Activated T-cell treated with anti-CD3 and anti-CD28 coated beads, Interleukin-2, amount 50 U/mL, for 24 hours (primary cell): Measurements from ENCODE around the gene SPDYE8.
A peak's percentile ranks its signal among the peaks of the same experiment; 100 is the strongest.
"Not testable (repeated sequence)": the region's sequence is repeated elsewhere in the genome, so short reads cannot be mapped to it uniquely, and the experiment has no call there.

Source experiments
- DNase-seq: peaks from one replicate; pipeline ENCODE4 v3.0.0-alpha.2; 2020
- H3K27ac Mint-ChIP-seq: 2 replicates; pipeline ENCODE4 v1.8.0; 2020; ENCODE audit warnings: mild to moderate bottlenecking, mixed read lengths
- H3K27me3 Mint-ChIP-seq: 2 replicates; pipeline ENCODE4 v1.8.0; 2020; ENCODE audit warnings: mixed read lengths
- H3K36me3 Mint-ChIP-seq: 2 replicates; pipeline ENCODE4 v1.8.0; 2020; ENCODE audit warnings: low read depth, mixed read lengths
- H3K4me1 Mint-ChIP-seq: 2 replicates; pipeline ENCODE4 v1.8.0; 2020; ENCODE audit warnings: low read depth, mixed read lengths
- H3K4me3 Mint-ChIP-seq: 2 replicates; pipeline ENCODE4 v1.8.0; 2020; ENCODE audit warnings: mild to moderate bottlenecking, moderate library complexity, mixed read lengths
- H3K9me3 Mint-ChIP-seq: 2 replicates; pipeline ENCODE4 v1.8.0; 2020; ENCODE audit warnings: mixed read lengths

Gene SPDYE8

DNA sequence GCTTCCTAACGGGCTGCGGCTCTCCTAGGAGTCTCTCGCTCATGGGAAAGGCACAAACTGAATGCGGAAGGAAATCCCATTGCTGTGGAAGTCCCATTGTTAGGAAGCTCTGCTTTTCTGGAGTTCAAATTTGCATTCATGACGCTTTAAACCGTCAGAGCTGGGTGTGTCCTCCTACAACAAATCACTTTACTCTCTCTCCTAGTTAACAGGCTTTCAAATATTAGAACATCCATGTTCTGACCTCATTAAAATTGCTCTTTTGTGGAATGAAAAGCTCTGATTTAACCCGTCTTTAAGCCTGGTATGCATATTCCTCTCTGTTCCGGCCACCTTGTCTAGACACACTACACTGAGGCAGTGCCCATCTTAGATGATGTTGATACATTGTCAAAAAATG, at the start of gene SPDYE8:
TSS of gene SPDYE8 (minus strand) at position 101 of the 400 bp plus-strand sequence. CDS start 1,800 bp downstream, outside the sequence.
- not testable (repeated sequence) for H3K36me3 Mint-ChIP-seq, H3K4me1 Mint-ChIP-seq, H3K27ac Mint-ChIP-seq, H3K9me3 Mint-ChIP-seq, H3K27me3 Mint-ChIP-seq, DNase-seq, H3K4me3 Mint-ChIP-seq

- not testable (repeated sequence) for DNase-seq, H3K27me3 Mint-ChIP-seq, H3K9me3 Mint-ChIP-seq, H3K27ac Mint-ChIP-seq, H3K4me1 Mint-ChIP-seq, H3K36me3 Mint-ChIP-seq, H3K4me3 Mint-ChIP-seq
These were observed 28.2 kb upstream of the SPDYE8 start, which contains the start of gene SPDYE11 for GRCh38 chr7:73057811-73058210. TSS of gene SPDYE11 (minus strand) at chr7:73057911. CDS start at chr7:73056111, 1,800 bp downstream.

DNA sequence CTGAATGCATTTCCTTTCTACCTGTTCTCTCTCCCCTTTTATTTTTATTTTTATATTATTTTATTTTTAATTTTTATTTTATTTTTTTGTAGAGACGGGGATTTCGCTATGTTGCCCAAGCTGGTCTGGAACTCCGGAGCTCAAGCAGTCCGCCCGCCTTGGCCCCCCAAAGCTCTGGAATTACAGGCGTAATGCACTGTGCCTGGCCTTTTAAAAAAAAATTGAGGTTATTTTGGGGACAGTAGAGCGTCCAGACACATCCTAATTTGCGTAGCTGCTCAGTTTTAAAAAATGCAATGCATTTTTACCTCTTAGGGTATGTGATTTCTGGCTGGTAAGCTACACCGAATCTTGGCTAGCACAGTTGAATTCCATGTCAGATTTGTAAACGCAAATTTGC, 23.1 kb downstream of the SPDYE8 start:
- H3K9me3 Mint-ChIP-seq, H3K27me3 Mint-ChIP-seq, H3K27ac Mint-ChIP-seq, H3K4me1 Mint-ChIP-seq: not testable (repeated sequence)
- peaks cover 10% of the 10 kb centered on the region for H3K36me3 Mint-ChIP-seq
- peak overlapping the region; percentile 64 for H3K4me3 Mint-ChIP-seq
- DNase-seq: peak; percentile 29

DNA sequence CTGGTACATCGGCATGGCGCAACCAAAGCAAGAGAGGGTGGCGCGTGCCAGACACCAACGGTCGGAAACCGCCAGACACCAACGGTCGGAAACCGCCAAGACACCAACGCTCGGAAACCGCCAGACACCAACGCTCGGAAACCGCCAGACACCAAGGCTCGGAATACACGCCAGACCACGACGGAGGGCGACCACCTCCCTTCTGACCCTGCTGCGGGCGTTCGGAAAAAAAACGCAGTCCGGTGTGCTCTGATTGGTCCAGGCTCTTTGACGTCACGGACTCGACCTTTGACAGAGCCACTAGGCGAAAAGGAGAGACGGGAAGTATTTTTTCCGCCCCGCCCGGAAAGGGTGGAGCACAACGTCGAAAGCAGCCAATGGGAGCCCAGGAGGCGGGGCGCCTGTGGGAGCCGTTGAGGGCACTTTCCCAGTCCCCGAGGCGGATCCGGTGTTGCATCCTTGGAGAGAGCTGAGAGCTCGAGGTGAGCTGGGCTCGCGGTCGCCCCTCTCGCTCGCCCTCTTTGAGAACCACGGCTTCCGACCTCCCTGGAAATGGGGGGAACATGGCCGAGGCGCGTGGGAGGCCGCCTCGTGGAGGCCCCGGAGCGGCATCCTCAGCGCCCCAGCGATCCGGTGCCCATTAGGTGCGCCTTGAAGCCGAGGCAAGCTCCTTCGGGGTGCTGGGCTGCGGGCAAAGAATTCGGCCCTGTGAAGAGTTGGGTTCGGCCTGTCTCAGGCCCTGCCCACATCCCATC, 23.7 kb downstream of the SPDYE8 start:
- H3K4me1 Mint-ChIP-seq, H3K9me3 Mint-ChIP-seq, H3K27me3 Mint-ChIP-seq: not testable (repeated sequence)
- H3K4me3 Mint-ChIP-seq: peak overlapping the region; percentile 87
- H3K36me3 Mint-ChIP-seq: peaks cover 10% of the 10 kb centered on the region
- H3K27ac Mint-ChIP-seq: peak overlapping the region; percentile 97
- peak; percentile 94 for DNase-seq

DNA sequence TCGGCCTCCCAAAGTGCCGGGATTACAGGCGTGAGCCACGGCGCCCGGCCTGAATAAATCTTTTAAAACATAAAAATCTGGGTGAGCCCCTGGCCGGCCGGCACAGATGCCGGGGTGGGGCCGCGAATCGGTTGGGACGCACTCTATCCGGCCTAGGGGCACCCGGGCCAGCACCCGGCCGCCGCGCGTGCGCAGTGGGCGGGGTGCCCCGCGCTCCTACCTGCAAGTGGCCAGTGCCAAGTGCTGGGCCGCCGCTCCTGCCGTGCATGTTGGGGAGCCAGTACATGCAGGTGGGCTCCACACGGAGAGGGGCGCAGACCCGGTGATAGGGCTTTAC, 24.2 kb downstream of the SPDYE8 start:
- H3K36me3 Mint-ChIP-seq: peaks cover 10% of the 10 kb centered on the region
- H3K27ac Mint-ChIP-seq: peak overlapping the region; percentile 97
- H3K27me3 Mint-ChIP-seq, H3K9me3 Mint-ChIP-seq, H3K4me1 Mint-ChIP-seq: not testable (repeated sequence)
- peak; percentile 83 for DNase-seq
- peak overlapping the region; percentile 87 for H3K4me3 Mint-ChIP-seq

- H3K4me3 Mint-ChIP-seq, H3K4me1 Mint-ChIP-seq: not testable (repeated sequence)
These were observed 31.6 kb downstream of the SPDYE8 start for GRCh38 chr7:72997887-72998468.

GRCh38 chr7:72997447-72997846, 32.1 kb downstream of the SPDYE8 start:
- H3K36me3 Mint-ChIP-seq, H3K27ac Mint-ChIP-seq, H3K27me3 Mint-ChIP-seq, DNase-seq, H3K4me3 Mint-ChIP-seq, H3K4me1 Mint-ChIP-seq, H3K9me3 Mint-ChIP-seq: not testable (repeated sequence)

More at GRCh38 chr7:72997887-72998468, 31.6 kb downstream of the SPDYE8 start:
- not testable (repeated sequence) for H3K9me3 Mint-ChIP-seq, DNase-seq, H3K36me3 Mint-ChIP-seq, H3K27ac Mint-ChIP-seq, H3K27me3 Mint-ChIP-seq

- not testable (repeated sequence) for H3K9me3 Mint-ChIP-seq, H3K4me3 Mint-ChIP-seq, DNase-seq, H3K27ac Mint-ChIP-seq, H3K36me3 Mint-ChIP-seq, H3K4me1 Mint-ChIP-seq, H3K27me3 Mint-ChIP-seq
These were observed 34.1 kb downstream of the SPDYE8 start for GRCh38 chr7:72995484-72995883.

DNA sequence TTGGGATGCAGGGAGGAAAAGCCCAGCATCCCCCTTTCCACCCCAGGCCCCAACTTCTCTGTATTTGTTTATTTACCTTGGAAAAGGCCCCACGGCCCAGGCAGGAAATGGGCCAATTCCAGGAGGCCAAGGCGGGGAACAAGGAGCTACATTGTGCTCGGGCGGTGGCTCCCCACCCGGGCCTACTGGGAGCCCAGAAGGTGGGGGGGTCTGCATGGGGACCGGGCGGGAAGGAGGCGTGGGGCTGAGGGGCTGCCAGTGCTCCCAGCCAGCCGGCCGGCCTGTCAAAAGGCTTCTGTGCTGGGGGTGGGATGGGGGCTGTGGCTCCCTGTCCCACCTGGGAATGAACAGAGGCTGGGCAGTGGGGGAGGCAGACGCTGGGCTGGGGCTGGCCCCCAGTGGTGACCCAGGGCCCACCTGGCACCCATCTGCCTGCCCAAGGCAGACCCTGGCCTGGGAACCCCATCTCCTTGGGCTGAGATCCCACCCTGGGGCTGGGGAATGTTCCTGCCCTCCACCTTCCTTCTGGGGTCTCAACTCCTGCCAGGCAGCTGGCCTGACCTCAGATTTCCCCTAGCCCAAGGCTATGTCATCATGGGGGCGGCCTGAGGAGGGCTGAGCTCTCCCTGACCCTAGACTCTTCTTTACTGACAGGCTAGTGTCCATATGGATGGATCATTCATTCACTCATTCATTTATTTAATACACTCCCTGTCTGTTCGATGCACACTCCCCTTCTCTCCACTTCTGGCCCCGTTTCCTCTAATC, 39.2 kb downstream of the SPDYE8 start:
- not testable (repeated sequence) for H3K9me3 Mint-ChIP-seq, H3K27me3 Mint-ChIP-seq, DNase-seq, H3K4me1 Mint-ChIP-seq, H3K36me3 Mint-ChIP-seq, H3K4me3 Mint-ChIP-seq, H3K27ac Mint-ChIP-seq

DNA sequence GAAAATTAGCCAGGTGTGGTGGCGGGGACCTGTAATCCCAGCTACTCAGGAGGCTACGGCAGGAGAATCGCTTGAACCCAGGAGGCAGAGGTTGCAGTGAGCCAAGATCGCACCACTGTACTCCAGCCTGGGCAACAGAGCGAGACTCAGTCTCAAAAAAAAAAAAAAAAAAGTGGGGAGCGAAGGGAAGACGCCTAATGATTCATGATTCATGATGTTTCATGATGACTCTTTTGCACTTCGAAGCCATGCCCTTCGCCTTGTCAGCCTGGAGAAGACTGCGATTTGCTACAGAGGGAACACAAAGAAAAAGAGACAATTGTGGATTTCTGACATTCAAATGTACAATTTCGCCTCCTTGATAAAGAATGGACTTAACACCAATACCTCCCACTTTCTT, 47.5 kb downstream of the SPDYE8 start:
- H3K27ac Mint-ChIP-seq, H3K27me3 Mint-ChIP-seq, H3K4me3 Mint-ChIP-seq, H3K9me3 Mint-ChIP-seq, H3K36me3 Mint-ChIP-seq, DNase-seq, H3K4me1 Mint-ChIP-seq: not testable (repeated sequence)

DNA sequence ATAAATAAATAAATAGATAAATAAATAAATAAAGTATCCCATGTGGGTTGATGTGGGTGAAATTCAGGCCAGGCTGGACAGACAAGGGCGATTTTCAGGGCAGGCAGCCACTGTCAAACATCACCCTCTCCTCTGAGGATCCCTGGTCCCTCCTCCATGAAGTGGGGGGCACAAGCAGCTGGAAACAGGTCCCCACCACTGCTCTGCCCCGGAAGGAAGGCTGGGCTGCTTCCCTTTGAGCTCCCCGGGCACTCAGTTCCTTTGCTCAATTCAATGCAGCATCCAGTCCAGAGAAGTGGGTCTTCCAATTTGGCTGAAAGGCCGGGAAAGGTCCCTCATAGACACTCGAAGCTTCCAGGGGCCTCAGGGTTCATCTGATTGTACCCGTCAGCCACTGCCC, 49.2 kb downstream of the SPDYE8 start:
- not testable (repeated sequence) for H3K9me3 Mint-ChIP-seq, H3K27me3 Mint-ChIP-seq, H3K36me3 Mint-ChIP-seq, H3K4me3 Mint-ChIP-seq, DNase-seq, H3K27ac Mint-ChIP-seq, H3K4me1 Mint-ChIP-seq

GRCh38 chr7:72976434-72976833, 53.1 kb downstream of the SPDYE8 start:
- not testable (repeated sequence) for H3K4me3 Mint-ChIP-seq, H3K27me3 Mint-ChIP-seq, DNase-seq, H3K36me3 Mint-ChIP-seq, H3K4me1 Mint-ChIP-seq, H3K27ac Mint-ChIP-seq, H3K9me3 Mint-ChIP-seq

DNA sequence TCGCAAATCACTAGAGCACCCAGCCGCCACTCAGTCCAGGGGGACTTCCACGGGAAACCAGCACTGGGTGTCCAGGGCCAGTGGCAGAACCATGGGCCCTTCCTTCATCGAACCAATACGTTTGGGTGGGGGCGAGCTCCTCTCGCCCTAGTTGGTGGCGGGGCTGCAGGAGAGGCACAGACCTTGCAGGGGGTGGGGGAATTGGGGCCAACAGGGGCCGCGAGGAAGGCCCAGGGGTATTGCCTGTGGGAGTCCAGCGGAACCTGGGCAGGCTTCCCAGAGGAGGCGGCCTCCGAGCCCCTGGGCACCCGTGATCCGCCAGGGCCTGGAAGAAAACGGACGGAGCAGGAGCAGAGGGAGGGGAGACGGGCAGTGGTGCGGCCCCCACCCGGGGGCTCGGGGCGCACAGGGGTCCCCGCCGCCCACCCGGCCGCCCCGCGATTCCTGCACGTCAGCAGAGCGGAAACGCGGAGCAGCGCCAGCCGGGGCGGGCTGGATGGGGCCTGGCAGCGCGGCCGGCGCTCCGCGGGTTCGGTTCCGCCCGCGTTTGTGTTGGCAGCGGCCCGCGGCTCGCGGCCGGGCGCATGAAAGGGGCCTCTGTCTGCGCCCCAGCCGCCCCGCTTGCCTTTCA, 53.8 kb downstream of the SPDYE8 start:
- not testable (repeated sequence) for H3K4me1 Mint-ChIP-seq, H3K4me3 Mint-ChIP-seq, H3K27ac Mint-ChIP-seq, H3K36me3 Mint-ChIP-seq, DNase-seq, H3K27me3 Mint-ChIP-seq, H3K9me3 Mint-ChIP-seq

DNA sequence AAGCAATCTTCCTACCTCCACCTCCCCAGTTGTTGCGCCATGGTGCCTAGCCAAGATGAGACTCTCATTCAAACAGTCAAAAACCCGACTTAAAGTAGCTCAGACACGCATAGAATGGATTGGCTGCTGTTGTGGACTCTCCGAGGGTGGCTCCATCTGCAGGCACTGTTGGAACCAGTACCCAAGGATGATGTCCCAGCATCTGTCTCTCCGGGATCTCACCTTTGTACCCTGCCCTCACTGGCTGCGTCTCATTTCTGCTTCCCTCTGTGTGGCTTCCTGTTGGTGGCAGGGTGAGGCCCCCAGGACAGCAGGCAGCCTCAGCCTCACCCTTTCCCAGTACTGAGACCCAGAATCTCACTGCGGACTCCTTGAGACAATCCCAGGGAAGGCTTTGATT, 54.8 kb downstream of the SPDYE8 start:
- H3K9me3 Mint-ChIP-seq, H3K4me3 Mint-ChIP-seq, H3K27ac Mint-ChIP-seq, DNase-seq, H3K27me3 Mint-ChIP-seq, H3K4me1 Mint-ChIP-seq, H3K36me3 Mint-ChIP-seq: not testable (repeated sequence)

DNA sequence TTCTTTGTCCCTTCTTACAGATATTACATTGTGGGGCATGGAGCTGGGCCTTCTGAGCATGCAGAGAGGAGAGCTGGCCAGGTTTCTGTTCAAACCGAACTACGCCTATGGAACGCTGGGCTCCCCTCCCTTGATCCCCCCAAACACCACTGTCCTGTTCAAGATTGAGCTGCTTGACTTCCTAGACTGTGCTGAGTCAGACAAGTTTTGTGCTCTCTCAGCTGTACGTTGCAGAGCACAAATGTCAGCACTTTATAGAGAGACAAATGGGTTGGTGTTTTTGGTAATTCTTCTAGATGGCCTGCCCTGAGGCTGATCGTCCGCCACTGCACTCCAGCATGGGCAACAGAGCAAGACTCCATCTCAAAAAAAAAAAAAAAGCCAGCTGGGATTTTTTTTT, 58.1 kb downstream of the SPDYE8 start:
- H3K27ac Mint-ChIP-seq, H3K36me3 Mint-ChIP-seq, H3K4me3 Mint-ChIP-seq, H3K27me3 Mint-ChIP-seq, H3K4me1 Mint-ChIP-seq, H3K9me3 Mint-ChIP-seq, DNase-seq: not testable (repeated sequence)
